DMS79 (cell line): Measurements from ENCODE around the gene THAP7.

Experiments used
- DNase-seq: peaks from one replicate; lab custom pipeline; 2025; lab: John Stamatoyannopoulos, UW

The THAP7 gene

GRCh38 chr22:20964090-20964798 is 37.7 kb downstream of the THAP7 start:
- DNase-seq: no peak

- no peak for DNase-seq
These were observed 38.5 kb downstream of the THAP7 start for GRCh38 chr22:20963201-20964052.

GRCh38 chr22:20962491-20962945 is 39.4 kb downstream of the THAP7 start:
- DNase-seq: no peak

- DNase-seq: no peak
These were observed 41.3 kb downstream of the THAP7 start for GRCh38 chr22:20960609-20961008.

- no peak for DNase-seq
These were observed 42.1 kb downstream of the THAP7 start for GRCh38 chr22:20959578-20960461.

GRCh38 chr22:20957683-20958431 is 44.1 kb downstream of the THAP7 start:
- no peak for DNase-seq

- DNase-seq: no peak
These were observed 44.7 kb downstream of the THAP7 start for GRCh38 chr22:20957102-20957682.

GRCh38 chr22:20956258-20957101 is 45.4 kb downstream of the THAP7 start:
- no peak for DNase-seq

GRCh38 chr22:20955548-20955947 is 46.4 kb downstream of the THAP7 start:
- no peak for DNase-seq

- DNase-seq: no peak
These were observed 48.0 kb downstream of the THAP7 start for GRCh38 chr22:20953668-20954500.

- no peak for DNase-seq
These were observed 48.6 kb downstream of the THAP7 start for GRCh38 chr22:20953342-20953608.

- no peak for DNase-seq
These were observed 49.2 kb downstream of the THAP7 start for GRCh38 chr22:20952544-20953341.

- no peak for DNase-seq
These were observed 50.0 kb downstream of the THAP7 start for GRCh38 chr22:20951932-20952380.

- no peak for DNase-seq
These were observed 50.6 kb downstream of the THAP7 start for GRCh38 chr22:20951151-20951931.

- DNase-seq: no peak
These were observed 52.2 kb downstream of the THAP7 start for GRCh38 chr22:20949698-20950183.
